Measurements from ENCODE around the gene ATP8B3. TPM values are rescaled to one million over a fixed set of nuclear protein-coding genes. Genes with fewer than 3 reads are reported as not detected.

ATP8B3 gene
- total RNA-seq, 2 donors from 2014 or later: 0.52 TPM; not detected in 1

- TF ChIP-seq POLR2A (IDR thresholded peaks at IDR 0.05) (no peak), CTCF (IDR thresholded peaks at IDR 0.05) (no peak)
- intact Hi-C loops (cut with DNase I): no loop called here
- 35 to 49% methylated on average over 7 to 10 of the region's 10 CpGs for WGBS, 2 donors
- ATAC-seq (no peak), DNase-seq (no peak)
- Histone ChIP-seq H3K9me3 (peaks cover 0 to 5% (median 0%) of the 10 kb centered on the region in 3 donors), H3K27me3 (peaks cover 0 to 42% of the 10 kb centered on the region in 2 donors), H3K36me3 (replicated peaks in 1 of 2; ENCODE audit: insufficient read depth in 1 of 2, low read depth in 2 of 2) (no peaks in the 10 kb centered on the region), H3K27ac (no peak overlapping the region), H3K4me3 (no peak overlapping the region), H3K4me1 (peaks cover 31% of the 10 kb centered on the region)
These were observed 67.9 kb downstream of the ATP8B3 start for GRCh38 chr19:1744133-1744665.

GRCh38 chr19:1742989-1743696, 68.9 kb downstream of the ATP8B3 start:
- Histone ChIP-seq H3K36me3 (replicated peaks in 1 of 2; ENCODE audit: insufficient read depth in 1 of 2, low read depth in 2 of 2) (no peaks in the 10 kb centered on the region), H3K4me1 (peaks cover 21% of the 10 kb centered on the region), H3K27ac (no peak overlapping the region), H3K9me3 (peaks cover 0 to 5% (median 0%) of the 10 kb centered on the region in 3 donors), H3K4me3 (no peak overlapping the region), H3K27me3 (peaks cover 0 to 33% of the 10 kb centered on the region in 2 donors)
- DNase-seq: no peak
- intact Hi-C loops (cut with DNase I): no loop called here
- 64 to 75% methylated on average over 12 to 29 of the region's 34 CpGs for WGBS, 2 donors
- TF ChIP-seq CTCF (IDR thresholded peaks at IDR 0.05) (no peak), POLR2A (IDR thresholded peaks at IDR 0.05) (no peak)
- no peak for ATAC-seq

- intact Hi-C loops (cut with DNase I): no loop called here
- H3K4me3 ChIP-seq: no peak overlapping the region
- peaks cover 0 to 5% (median 0%) of the 10 kb centered on the region in 3 donors for H3K9me3 ChIP-seq
- DNase-seq (no peak), ATAC-seq (no peak)
- H3K27ac ChIP-seq: no peak overlapping the region
- H3K4me1 ChIP-seq: no peaks in the 10 kb centered on the region
- H3K27me3 ChIP-seq: peaks cover 0 to 28% of the 10 kb centered on the region in 2 donors
- 86 to 88% methylated on average over 9 to 11 of the region's 11 CpGs for WGBS, 2 donors
- H3K36me3 ChIP-seq (replicated peaks in 1 of 2; ENCODE audit: insufficient read depth in 1 of 2, low read depth in 2 of 2): no peaks in the 10 kb centered on the region
- no peak for TF ChIP-seq POLR2A (IDR thresholded peaks at IDR 0.05)
- no peak for TF ChIP-seq CTCF (IDR thresholded peaks at IDR 0.05)
These were observed 72.0 kb downstream of the ATP8B3 start for GRCh38 chr19:1739960-1740629.

GRCh38 chr19:1736927-1737326, 75.1 kb downstream of the ATP8B3 start:
- Histone ChIP-seq H3K9me3 (peaks cover 0 to 5% (median 0%) of the 10 kb centered on the region in 3 donors), H3K4me3 (no peak overlapping the region), H3K4me1 (peaks cover 6% of the 10 kb centered on the region), H3K36me3 (replicated peaks in 1 of 2; ENCODE audit: insufficient read depth in 1 of 2, low read depth in 2 of 2) (no peaks in the 10 kb centered on the region), H3K27me3 (peaks cover 0 to 28% of the 10 kb centered on the region in 2 donors), H3K27ac (no peak overlapping the region)
- no peak for TF ChIP-seq POLR2A (IDR thresholded peaks at IDR 0.05)
- no peak for TF ChIP-seq CTCF (IDR thresholded peaks at IDR 0.05)
- ATAC-seq (no peak), DNase-seq (no peak)
- intact Hi-C loops (cut with DNase I): no loop called here
- 10 to 16% methylated on average over 17 to 22 of the region's 22 CpGs for WGBS, 2 donors
